HCT116 (cell line): ENCODE results near the gene EML1. TPM values are rescaled to one million over a fixed set of nuclear protein-coding genes. Genes with fewer than 3 reads are reported as not detected.

Experiments
- ATAC-seq: fragments of 200-7000 bp; cut with Tn5 transposase; 2 replicates; pipeline ENCODE4 v1.9.1; 2020; ENCODE audit warnings: mild to moderate bottlenecking, moderate library complexity
- BruUV-seq: library from RNA; stranded (reverse); fragments of 400-500 nt; replicated peaks from 2 replicates; lab custom pipeline; 2021; lab: Mats Ljungman, UMichigan
- CTCF ChIA-PET: fragments of 300-600 bp; sonication (Branson Sonifier 250); formaldehyde crosslinking; loops from one replicate; lab custom pipeline; 2021; ENCODE audit warnings: antibody characterized with exemption; lab: Charles Lee
- POLR2A ChIA-PET: fragments of 300-600, 350-600 bp; sonication (Branson Sonifier 250); formaldehyde crosslinking; loops from one replicate; lab custom pipeline; 2021; ENCODE audit warnings: antibody characterized with exemption; lab: Charles Lee
- RAD21 ChIA-PET, 2 experiments: fragments of 300-600 bp; sonication (Branson Sonifier 250); formaldehyde crosslinking; loops; one replicate each; lab custom pipeline; 2023; ENCODE audit warnings: low total read pairs in 2 of 2; ENCODE audit not compliant: uncharacterized antibody in 2 of 2, unreplicated experiment in 2 of 2, low non-redundant PET in 1 of 2; lab: Charles Lee
- DNase-seq: peaks from one replicate; pipeline ENCODE4 v3.0.0-alpha.2; 2010; ENCODE audit warnings: low read depth, low spot score
- H2AFZ ChIP-seq: fragments of 200-600 bp; shearing (Covaris generic), sonication (generic); 2 replicates; pipeline ENCODE4 v1.6.1; 2017; ENCODE audit warnings: low read depth, mixed run types, mixed read lengths, antibody characterized with exemption, low read length; ENCODE audit not compliant: poor library complexity, severe bottlenecking
- H3K27ac ChIP-seq: 2 replicates; pipeline ENCODE4 v1.5.1; 2012; ENCODE audit warnings: low read depth, low read length
- H3K27me3 ChIP-seq: fragments of 200-600 bp; sonication (generic); 2 replicates; pipeline ENCODE4 v1.6.1; 2016; ENCODE audit warnings: mixed run types, low read length, mixed read lengths; ENCODE audit not compliant: insufficient read depth
- H3K36me3 ChIP-seq, 2 experiments: fragments of 200-500 bp in 1 of 2; fragments of 200-600 bp in 1 of 2; sonication (Bioruptor generic) in 1 of 2; sonication (generic) in 1 of 2; 2 replicates each; pipeline versions ENCODE4 v1.5.1 to v1.6.1; 2014 to 2016; ENCODE audit warnings: low read length in 2 of 2, inconsistent platforms in 1 of 2, mixed read lengths in 1 of 2, mixed run types in 1 of 2; ENCODE audit not compliant: insufficient read depth in 2 of 2, control insufficient read depth in 1 of 2
- H3K4me1 ChIP-seq, 2 experiments: fragments of 200-600 bp in 1 of 2; sonication (generic) in 1 of 2; 2 replicates each; pipeline versions ENCODE4 v1.5.1 to v1.6.1; 2012 to 2017; ENCODE audit warnings: low read length in 2 of 2, inconsistent platforms in 1 of 2, mild to moderate bottlenecking in 1 of 2, mixed read lengths in 1 of 2, mixed run types in 1 of 2, moderate library complexity in 1 of 2; ENCODE audit not compliant: insufficient read depth in 2 of 2, control insufficient read depth in 1 of 2
- H3K4me2 ChIP-seq: fragments of 200-600 bp; sonication (generic); 2 replicates; pipeline ENCODE4 v1.6.1; 2017; ENCODE audit warnings: mixed run types, low read length, mixed read lengths
- H3K4me3 ChIP-seq, 2 experiments: fragments of 200-600 bp in 1 of 2; sonication (generic) in 1 of 2; replicated peaks in 1 of 2; 2 replicates each; pipeline ENCODE4 v1.5.1; 2011 to 2016; ENCODE audit warnings: low read length in 2 of 2, control low read depth in 1 of 2, low read depth in 1 of 2, mild to moderate bottlenecking in 1 of 2, mixed read lengths in 1 of 2, mixed run types in 1 of 2
- H3K79me2 ChIP-seq: fragments of 200-600 bp; sonication (generic); 2 replicates; pipeline ENCODE4 v1.6.1; 2017; ENCODE audit warnings: mild to moderate bottlenecking, mixed run types, low read length, moderate library complexity, mixed read lengths; ENCODE audit not compliant: insufficient read depth
- H3K9ac ChIP-seq: fragments of 200-600 bp; sonication (generic); 2 replicates; pipeline ENCODE4 v1.6.1; 2016; ENCODE audit warnings: low read length, mixed read lengths
- H3K9me2 ChIP-seq: fragments of 200-600 bp; sonication (generic), shearing (Covaris generic); 2 replicates; pipeline ENCODE4 v1.6.1; 2017; ENCODE audit warnings: mixed run types, mild to moderate bottlenecking, moderate library complexity; ENCODE audit not compliant: insufficient read depth
- H3K9me3 ChIP-seq, 2 experiments: fragments of 200-500 bp in 1 of 2; fragments of 200-600 bp in 1 of 2; sonication (Bioruptor generic) in 1 of 2; sonication (generic) in 1 of 2; 2 replicates each; pipeline ENCODE4 v1.6.1; 2014 to 2017; ENCODE audit warnings: low read length in 2 of 2, mixed read lengths in 2 of 2, inconsistent platforms in 1 of 2, low read depth in 1 of 2, mild to moderate bottlenecking in 1 of 2, mixed run types in 1 of 2, moderate library complexity in 1 of 2; ENCODE audit not compliant: control insufficient read depth in 1 of 2, insufficient read depth in 1 of 2
- H4K20me1 ChIP-seq: fragments of 200-600 bp; sonication (generic), shearing (Covaris generic); 2 replicates; pipeline ENCODE4 v1.6.1; 2017; ENCODE audit warnings: mixed run types, mild to moderate bottlenecking, moderate library complexity; ENCODE audit not compliant: insufficient read depth
- CTCF ChIP-seq, 3 experiments: fragments of 200-600 bp in 1 of 3; sonication (generic) in 1 of 3; IDR thresholded peaks in 2 of 3; conservative IDR thresholded peaks in 1 of 3; 2 replicates each; pipeline ENCODE4 v1.5.1; 2012 to 2017; ENCODE audit warnings: low read depth in 2 of 3, low read length in 2 of 3, antibody characterized with exemption in 1 of 3, borderline replicate concordance in 1 of 3, control low read depth in 1 of 3, mild to moderate bottlenecking in 1 of 3, mixed read lengths in 1 of 3, mixed run types in 1 of 3, moderate library complexity in 1 of 3; ENCODE audit not compliant: insufficient read depth in 1 of 3
- FOSL1 ChIP-seq: IDR thresholded peaks from 2 replicates; pipeline ENCODE4 v1.6.1; 2012; ENCODE audit warnings: low read depth
- RAD21 ChIP-seq: IDR thresholded peaks from 2 replicates; pipeline ENCODE4 v1.6.1; 2012; ENCODE audit warnings: low read depth, mild to moderate bottlenecking
- intact Hi-C: fragments of 100-400 bp; cut with micrococcal nuclease; formaldehyde crosslinking; loops from 2 replicates; pipeline ENCODE4 v1.10.0; 2022
- total RNA-seq: library from RNA; stranded (reverse); gene quantifications from one replicate; pipeline ENCODE4 v1.2.1, GENCODE V29; 2021; ENCODE audit not compliant: unreplicated experiment

EML1 gene
- total RNA-seq, 1 experiment from 2014 or later = 7.4 TPM

- Histone ChIP-seq H4K20me1 (no peaks in the 10 kb centered on the region), H3K79me2 (no peaks in the 10 kb centered on the region), H3K4me2 (peak overlapping the region; percentile 59), H3K4me1 (peaks cover 22 to 55% of the 10 kb centered on the region in 2 experiments), H3K9me3 (no peaks in the 10 kb centered on the region), H2AFZ (no peak overlapping the region), H3K4me3 (no peak overlapping the region), H3K27me3 (no peaks in the 10 kb centered on the region; the same call in 1 of the 2 replicates), H3K27ac (no peak overlapping the region), H3K9me2 (no peaks in the 10 kb centered on the region), H3K36me3 (no peaks in the 10 kb centered on the region), H3K9ac (peak overlapping the region; percentile 13; the same call in 1 of the 2 replicates)
- intact Hi-C loops = no loop called here
- TF ChIP-seq FOSL1 (peak; percentile 6; the same call in 1 of the 2 replicates), CTCF (IDR thresholded peaks at IDR 0.05 in 2 of 3, conservative IDR thresholded peaks at IDR 0.05 in 1 of 3; ENCODE audit: borderline replicate concordance in 1 of 3, insufficient read depth in 1 of 3, low read depth in 2 of 3, low read length in 2 of 3) (no peak)
- ATAC-seq (no peak), DNase-seq (no peak)
- ChIA-PET POLR2A (no interaction called here), CTCF (interaction anchor here (0.5 to 1.2 kb wide), 3 partner anchors 22 to 69 kb away, joined by 3 read pairs; partner anchors contain the start of gene CYP46A1), RAD21 (no interaction called here)
- no TSS peak for BruUV-seq
Measured at GRCh38 chr14:99752486-99753121, 40.6 kb upstream of the EML1 start.

- peak; percentile 20; the same call in 1 of the 2 replicates for ATAC-seq
- CTCF ChIA-PET = interaction anchor here (0.5 kb wide), 1 partner anchor 70 kb away, joined by 3 read pairs; the partner anchor contains the start of gene CYP46A1
- H3K27ac ChIP-seq = no peak overlapping the region
- RAD21 ChIA-PET = no interaction called here
- POLR2A ChIA-PET = no interaction called here
- intact Hi-C loops = no loop called here
- no peaks in the 10 kb centered on the region; the same call in 1 of the 2 replicates for H3K27me3 ChIP-seq
- no TSS peak for BruUV-seq
- no peak for TF ChIP-seq RAD21
- no peak overlapping the region for H3K9ac ChIP-seq
- H3K79me2 ChIP-seq = no peaks in the 10 kb centered on the region
- DNase-seq = no peak
- H3K4me2 ChIP-seq = 0 out of 2 replicates have a peak overlapping the region, but pooled peaks have one; percentile 2
- H3K4me3 ChIP-seq = no peak overlapping the region
- no peaks in the 10 kb centered on the region for H3K36me3 ChIP-seq
- H3K4me1 ChIP-seq = peaks cover 28 to 64% of the 10 kb centered on the region in 2 experiments
- H3K9me3 ChIP-seq = no peaks in the 10 kb centered on the region
- H2AFZ ChIP-seq = no peak overlapping the region
- no peaks in the 10 kb centered on the region for H4K20me1 ChIP-seq
- no peaks in the 10 kb centered on the region for H3K9me2 ChIP-seq
Measured at GRCh38 chr14:99753225-99754140, 39.7 kb upstream of the EML1 start.
